Uterus (tissue), 4 donors: ENCODE data around the gene ARHGEF6. TPM values are rescaled to one million over a fixed set of nuclear protein-coding genes. Genes with fewer than 3 reads are reported as not detected.

ENCODE experiments used
- DNase-seq, 2 donors: peaks; one replicate each; pipeline ENCODE4 v3.0.0-alpha.2; 2019 to 2020
- H3K27ac ChIP-seq, 2 donors: fragments of 200-600 bp; sonication (generic); 1 replicate in 1 of 2; 2 replicates in 1 of 2; pipeline ENCODE4 v1.5.1; 2016 to 2018
- H3K27me3 ChIP-seq, 2 donors: fragments of 200-600 bp; sonication (generic); one replicate each; pipeline ENCODE4 v1.5.1; 2018 to 2019; ENCODE audit warnings: control low read depth in 1 of 2
- H3K36me3 ChIP-seq, 2 donors: fragments of 200-600 bp; sonication (generic); one replicate each; pipeline ENCODE4 v1.5.1; 2019; ENCODE audit warnings: control low read depth in 1 of 2
- H3K4me1 ChIP-seq, 2 donors: fragments of 200-600 bp; sonication (generic); one replicate each; pipeline ENCODE4 v1.5.1; 2018 to 2019; ENCODE audit warnings: control low read depth in 1 of 2
- H3K4me3 ChIP-seq, 2 donors: fragments of 200-600 bp; sonication (generic); 1 replicate in 1 of 2; 2 replicates in 1 of 2; pipeline ENCODE4 v1.5.1; 2018 to 2019; ENCODE audit warnings: mild to moderate bottlenecking in 1 of 2
- H3K9me3 ChIP-seq, 2 donors: fragments of 200-600 bp; sonication (generic); one replicate each; pipeline ENCODE4 v1.5.1; 2019; ENCODE audit warnings: control low read depth in 1 of 2
- POLR2A ChIP-seq, 2 donors: fragments of 450-650 bp; IDR thresholded peaks; one replicate each; pipeline ENCODE4 v1.6.1; 2016; ENCODE audit warnings: antibody characterized with exemption in 2 of 2, mild to moderate bottlenecking in 1 of 2, moderate library complexity in 1 of 2
- intact Hi-C: fragments of 100-400 bp; cut with DNase I; formaldehyde crosslinking; loops from one replicate; pipeline ENCODE4 v1.15.1; 2023; ENCODE audit warnings: low total_unique reads
- total RNA-seq, 4 donors: library from RNA; depleted of rRNA in 3 of 4; stranded (reverse); fragments of >200 nt in 3 of 4; gene quantifications; one replicate each; pipeline versions ENCODE4 v1.1.0 to v1.2.4, GENCODE V29; 2014 to 2023
- TF ChIP-seq, protein P1 (sequence below), 4 experiments: fragments of 200-600 bp in 2 of 4; fragments of 450-650 bp in 2 of 4; sonication (generic) in 2 of 4; IDR thresholded peaks; one replicate each; pipeline ENCODE4 v1.5.1; 2016 to 2019; ENCODE audit warnings: antibody characterized with exemption in 4 of 4, mild to moderate bottlenecking in 2 of 4, moderate library complexity in 1 of 4
- donor health status: DM: yes; HTN: yes; CAD: no.

Gene ARHGEF6
- total RNA-seq, 4 donors from 2014 or later: 19.7 to 26.9 (median 24.7) TPM

DNA sequence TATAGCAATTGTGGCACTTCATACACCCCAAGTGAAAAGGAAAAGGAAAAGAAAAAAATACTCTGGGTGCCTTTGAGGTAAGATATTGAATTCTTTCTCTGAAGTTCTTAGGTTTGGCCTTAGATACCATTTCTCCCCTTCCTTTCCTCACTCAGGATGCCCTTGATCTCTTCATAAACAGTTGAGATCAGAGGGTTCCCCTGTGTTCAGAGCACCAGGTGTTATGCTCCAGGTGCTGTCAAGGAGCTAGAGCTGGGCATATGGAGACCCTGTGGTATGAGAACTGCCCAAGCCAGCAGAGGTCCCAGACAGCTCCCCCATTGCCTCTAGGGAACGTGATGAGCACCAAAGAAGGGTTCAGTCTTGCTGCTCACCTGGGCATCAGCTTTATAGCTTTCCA lies 149.9 kb downstream of the ARHGEF6 start:
- no peaks in the 10 kb centered on the region for H3K27me3 ChIP-seq
- DNase-seq: no peak
- no peaks in the 10 kb centered on the region for H3K9me3 ChIP-seq
- H3K27ac ChIP-seq: no peak overlapping the region
- H3K4me3 ChIP-seq: no peak overlapping the region
- no peaks in the 10 kb centered on the region for H3K4me1 ChIP-seq
- intact Hi-C loops: no loop called here
- TF ChIP-seq POLR2A (IDR thresholded peaks at IDR 0.05): no peak
- TF ChIP-seq, protein P1, sequence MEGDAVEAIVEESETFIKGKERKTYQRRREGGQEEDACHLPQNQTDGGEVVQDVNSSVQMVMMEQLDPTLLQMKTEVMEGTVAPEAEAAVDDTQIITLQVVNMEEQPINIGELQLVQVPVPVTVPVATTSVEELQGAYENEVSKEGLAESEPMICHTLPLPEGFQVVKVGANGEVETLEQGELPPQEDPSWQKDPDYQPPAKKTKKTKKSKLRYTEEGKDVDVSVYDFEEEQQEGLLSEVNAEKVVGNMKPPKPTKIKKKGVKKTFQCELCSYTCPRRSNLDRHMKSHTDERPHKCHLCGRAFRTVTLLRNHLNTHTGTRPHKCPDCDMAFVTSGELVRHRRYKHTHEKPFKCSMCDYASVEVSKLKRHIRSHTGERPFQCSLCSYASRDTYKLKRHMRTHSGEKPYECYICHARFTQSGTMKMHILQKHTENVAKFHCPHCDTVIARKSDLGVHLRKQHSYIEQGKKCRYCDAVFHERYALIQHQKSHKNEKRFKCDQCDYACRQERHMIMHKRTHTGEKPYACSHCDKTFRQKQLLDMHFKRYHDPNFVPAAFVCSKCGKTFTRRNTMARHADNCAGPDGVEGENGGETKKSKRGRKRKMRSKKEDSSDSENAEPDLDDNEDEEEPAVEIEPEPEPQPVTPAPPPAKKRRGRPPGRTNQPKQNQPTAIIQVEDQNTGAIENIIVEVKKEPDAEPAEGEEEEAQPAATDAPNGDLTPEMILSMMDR (IDR thresholded peaks at IDR 0.05): no peak
- no peaks in the 10 kb centered on the region for H3K36me3 ChIP-seq

DNA sequence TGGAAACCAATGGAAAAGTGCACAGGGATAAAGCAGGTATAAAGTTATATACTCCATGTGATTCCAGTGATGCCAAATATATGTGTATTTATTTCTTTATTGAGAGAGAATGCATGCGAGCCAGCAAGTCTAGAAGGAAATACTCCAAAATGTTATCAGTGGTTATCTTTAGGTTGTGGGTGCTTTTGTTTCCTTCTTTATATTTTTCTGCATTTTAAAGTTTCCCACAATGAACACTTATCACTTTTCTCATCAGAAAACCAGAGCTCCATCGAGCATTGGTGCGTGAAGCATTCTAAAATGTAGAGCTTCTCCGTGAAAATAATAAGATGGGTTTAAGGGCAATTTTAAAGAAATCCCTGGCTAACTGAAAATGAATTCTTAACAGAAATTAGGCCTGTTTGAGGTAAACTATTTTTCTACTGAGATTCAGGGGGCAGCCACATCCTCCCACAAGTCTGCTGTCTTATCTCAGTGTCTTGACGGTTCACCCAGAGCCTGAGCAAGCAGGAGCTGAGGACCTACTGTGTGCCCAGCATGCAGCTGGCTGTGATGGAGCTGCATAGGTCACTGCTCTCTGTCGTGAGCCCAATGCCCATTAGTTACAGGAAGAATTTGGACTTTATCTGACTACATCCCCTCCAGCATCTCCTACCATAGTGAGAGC lies 151.5 kb downstream of the ARHGEF6 start:
- intact Hi-C loops: no loop called here
- H3K36me3 ChIP-seq: no peaks in the 10 kb centered on the region
- no peaks in the 10 kb centered on the region for H3K9me3 ChIP-seq
- H3K27ac ChIP-seq: no peak overlapping the region
- TF ChIP-seq, protein P1 (IDR thresholded peaks at IDR 0.05): no peak
- TF ChIP-seq POLR2A (IDR thresholded peaks at IDR 0.05): no peak
- H3K27me3 ChIP-seq: no peaks in the 10 kb centered on the region
- no peak overlapping the region for H3K4me3 ChIP-seq
- no peak for DNase-seq
- no peaks in the 10 kb centered on the region for H3K4me1 ChIP-seq

DNA sequence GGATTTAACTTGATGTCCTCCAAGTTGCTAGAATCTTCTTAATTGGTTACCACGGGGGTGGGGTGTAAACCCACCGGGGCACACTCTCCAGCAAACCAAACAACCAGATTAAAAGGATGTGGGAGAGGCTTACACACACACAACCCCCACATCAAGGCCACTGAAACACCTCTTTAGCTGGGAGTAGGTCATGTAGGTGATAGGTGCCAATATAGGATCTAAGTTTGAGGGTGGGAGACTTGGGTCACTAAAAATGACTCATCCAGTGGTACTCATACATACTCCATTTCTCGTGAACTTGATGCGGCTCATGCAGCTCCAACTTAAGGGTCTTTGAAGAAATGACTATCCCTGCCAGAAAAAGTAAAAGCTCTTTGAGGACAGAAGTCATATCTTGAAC lies 153.3 kb downstream of the ARHGEF6 start:
- no peaks in the 10 kb centered on the region for H3K9me3 ChIP-seq
- DNase-seq: no peak
- TF ChIP-seq POLR2A (IDR thresholded peaks at IDR 0.05): no peak
- TF ChIP-seq, protein P1 (IDR thresholded peaks at IDR 0.05): no peak
- H3K27me3 ChIP-seq: no peaks in the 10 kb centered on the region
- H3K27ac ChIP-seq: no peak overlapping the region
- H3K4me3 ChIP-seq: no peak overlapping the region
- intact Hi-C loops: no loop called here
- H3K36me3 ChIP-seq: no peaks in the 10 kb centered on the region
- no peaks in the 10 kb centered on the region for H3K4me1 ChIP-seq

DNA sequence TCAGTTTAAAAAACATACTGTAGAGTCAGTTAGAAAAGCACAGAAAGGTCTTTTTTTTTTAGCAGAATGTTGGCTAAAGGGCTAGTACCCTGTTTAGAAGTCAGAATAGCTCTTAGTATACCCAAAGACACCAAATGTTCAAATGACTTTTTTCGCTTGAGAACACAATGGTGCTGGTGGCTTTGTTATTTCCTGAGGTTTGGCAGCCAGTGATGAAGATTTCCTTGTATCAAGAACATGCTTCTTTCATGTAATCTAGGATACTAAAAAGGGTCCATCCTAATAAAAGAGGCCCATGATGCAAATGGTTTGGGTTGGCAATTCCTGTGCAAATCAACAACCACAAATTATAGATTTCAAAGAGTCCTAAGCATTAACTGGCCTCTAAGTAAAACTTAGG lies 153.8 kb downstream of the ARHGEF6 start:
- H3K4me3 ChIP-seq: no peak overlapping the region
- intact Hi-C loops: no loop called here
- H3K4me1 ChIP-seq: no peaks in the 10 kb centered on the region
- no peak for DNase-seq
- H3K9me3 ChIP-seq: no peaks in the 10 kb centered on the region
- H3K27me3 ChIP-seq: no peaks in the 10 kb centered on the region
- no peak for TF ChIP-seq POLR2A (IDR thresholded peaks at IDR 0.05)
- TF ChIP-seq, protein P1 (IDR thresholded peaks at IDR 0.05): no peak
- no peak overlapping the region for H3K27ac ChIP-seq
- H3K36me3 ChIP-seq: no peaks in the 10 kb centered on the region

DNA sequence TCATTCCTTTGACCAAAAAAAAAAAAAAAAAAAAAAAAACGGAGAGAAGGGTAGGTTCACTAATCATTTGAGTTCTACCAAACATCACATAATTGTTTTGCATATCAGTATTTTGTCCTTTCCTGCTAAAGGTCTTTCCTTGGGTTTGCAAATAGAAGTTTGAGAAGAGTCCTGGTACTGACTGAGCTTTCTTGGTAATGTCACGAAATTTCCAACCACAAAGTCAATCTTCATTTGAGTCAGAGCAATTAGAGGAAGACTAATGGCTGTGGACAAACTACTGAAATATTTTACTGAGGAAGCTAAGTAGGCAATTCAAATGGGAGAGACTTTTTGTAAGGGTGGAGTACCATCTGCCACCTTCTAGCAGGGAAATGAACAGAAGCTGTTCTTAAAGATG lies 154.5 kb downstream of the ARHGEF6 start:
- DNase-seq: no peak
- H3K4me1 ChIP-seq: no peaks in the 10 kb centered on the region
- no peak overlapping the region for H3K4me3 ChIP-seq
- TF ChIP-seq POLR2A (IDR thresholded peaks at IDR 0.05): no peak
- TF ChIP-seq, protein P1 (IDR thresholded peaks at IDR 0.05): no peak
- no peaks in the 10 kb centered on the region for H3K9me3 ChIP-seq
- no peak overlapping the region for H3K27ac ChIP-seq
- H3K36me3 ChIP-seq: no peaks in the 10 kb centered on the region
- intact Hi-C loops: no loop called here
- no peaks in the 10 kb centered on the region for H3K27me3 ChIP-seq
